Endothelial cell of umbilical vein (primary cell): ENCODE results near the gene P2RX2. TPM values are rescaled to one million over a fixed set of nuclear protein-coding genes. Genes with fewer than 3 reads are reported as not detected.

ENCODE experiments used
- BruUV-seq: library from RNA; stranded (reverse); fragments of 400-500 nt; replicated peaks from 2 replicates; lab custom pipeline; 2021; lab: Mats Ljungman, UMichigan
- CTCF ChIA-PET: fragments of 300-600, 350-600 bp; sonication (Branson Sonifier 250); formaldehyde crosslinking; loops from one replicate; lab custom pipeline; 2021; ENCODE audit warnings: antibody characterized with exemption, inconsistent platforms; lab: Charles Lee
- POLR2A ChIA-PET: fragments of 300-600, 350-600 bp; sonication (Branson Sonifier 250); formaldehyde crosslinking; loops from one replicate; lab custom pipeline; 2021; ENCODE audit warnings: antibody characterized with exemption, inconsistent platforms; lab: Charles Lee
- DNase-seq: peaks from one replicate; pipeline ENCODE4 v3.0.0-alpha.2; 2011; ENCODE audit warnings: low read depth, low spot score
- FAIRE-seq: peaks from 2 replicates; lab custom pipeline; 2011; peaks lifted over from hg19 to GRCh38; lab: Jason Lieb, UNC
- H2AFZ ChIP-seq: 2 replicates; pipeline ENCODE4 v1.6.0; 2012; ENCODE audit warnings: low read depth, low read length, control low read depth, inconsistent platforms
- H3K27ac ChIP-seq: 2 replicates; pipeline ENCODE4 v1.5.1; 2011; ENCODE audit warnings: low read depth, mild to moderate bottlenecking, control low read depth, low read length, moderate library complexity; ENCODE audit not compliant: insufficient read depth
- H3K27me3 ChIP-seq, 2 experiments: 2 replicates each; pipeline versions ENCODE4 v1.6.0 to v1.6.1; 2011; ENCODE audit warnings: low read length in 2 of 2, mixed read lengths in 1 of 2; ENCODE audit not compliant: control insufficient read depth in 2 of 2, insufficient read depth in 2 of 2
- H3K36me3 ChIP-seq, 2 experiments: 2 replicates in 1 of 2; 3 replicates in 1 of 2; pipeline ENCODE4 v1.5.1; 2011; ENCODE audit warnings: low read length in 2 of 2, mild to moderate bottlenecking in 1 of 2, moderate library complexity in 1 of 2; ENCODE audit not compliant: control insufficient read depth in 2 of 2, insufficient read depth in 2 of 2; ENCODE audit errors: extremely low read depth in 1 of 2
- H3K4me1 ChIP-seq: 3 replicates; pipeline ENCODE4 v1.5.1; 2011; ENCODE audit warnings: mild to moderate bottlenecking, low read length; ENCODE audit not compliant: control insufficient read depth, insufficient read depth; ENCODE audit errors: extremely low read depth
- H3K4me2 ChIP-seq: 2 replicates; pipeline ENCODE4 v1.6.1; 2011; ENCODE audit warnings: low read length, control low read depth, mixed read lengths; ENCODE audit not compliant: insufficient read depth
- H3K4me3 ChIP-seq, 3 experiments: fragments of 200-600 bp in 1 of 3; sonication (generic), shearing (Covaris generic) in 1 of 3; replicated peaks in 1 of 3; 2 replicates each; pipeline ENCODE4 v1.5.1; 2011 to 2016; ENCODE audit warnings: control low read depth in 3 of 3, low read length in 3 of 3, mild to moderate bottlenecking in 2 of 3, inconsistent platforms in 1 of 3, low read depth in 1 of 3, moderate library complexity in 1 of 3; ENCODE audit not compliant: insufficient read depth in 1 of 3
- H3K79me2 ChIP-seq: 2 replicates; pipeline ENCODE4 v1.6.0; 2012; ENCODE audit warnings: low read length, inconsistent platforms; ENCODE audit not compliant: control insufficient read depth, insufficient read depth
- H3K9ac ChIP-seq: replicated peaks from 2 replicates; pipeline ENCODE3; 2011; ENCODE audit warnings: low read length, control low read depth; ENCODE audit not compliant: insufficient read depth; ENCODE audit errors: extremely low read depth
- H3K9me1 ChIP-seq: replicated peaks from 3 replicates; pipeline ENCODE4 v1.6.0; 2011; ENCODE audit warnings: mild to moderate bottlenecking, low read length; ENCODE audit not compliant: control insufficient read depth, insufficient read depth; ENCODE audit errors: extremely low read depth
- H3K9me3 ChIP-seq: replicated peaks from 2 replicates; pipeline ENCODE4 v1.5.1; 2012; ENCODE audit warnings: low read length, inconsistent platforms; ENCODE audit not compliant: control insufficient read depth, insufficient read depth
- H4K20me1 ChIP-seq: replicated peaks from 2 replicates; pipeline ENCODE3; 2011; ENCODE audit warnings: mild to moderate bottlenecking, low read length; ENCODE audit not compliant: control insufficient read depth, insufficient read depth; ENCODE audit errors: extremely low read depth
- EZH2 ChIP-seq: IDR thresholded peaks from 2 replicates; pipeline ENCODE4 v1.6.1; 2012; ENCODE audit warnings: borderline replicate concordance, low read depth, mild to moderate bottlenecking, moderate library complexity, low read length, inconsistent platforms; ENCODE audit not compliant: severe bottlenecking
- FOS ChIP-seq: IDR thresholded peaks from 2 replicates; pipeline ENCODE4 v1.6.1; 2011; ENCODE audit warnings: mild to moderate bottlenecking, low read length, moderate library complexity, borderline replicate concordance; ENCODE audit not compliant: insufficient read depth
- GATA2 ChIP-seq: IDR thresholded peaks from 2 replicates; pipeline ENCODE4 v1.7.0; 2011; ENCODE audit warnings: low read depth, mild to moderate bottlenecking, moderate library complexity, mixed read lengths, low read length; ENCODE audit not compliant: insufficient read length, insufficient read depth
- JUN ChIP-seq: IDR thresholded peaks from 2 replicates; pipeline ENCODE4 v1.6.1; 2011; ENCODE audit warnings: borderline replicate concordance, low read depth; ENCODE audit not compliant: insufficient read length, insufficient read depth
- MYC ChIP-seq: IDR thresholded peaks from one replicate; pipeline ENCODE4 v1.6.1; 2011; ENCODE audit warnings: mild to moderate bottlenecking, low read depth, low read length
- POLR2A ChIP-seq: IDR thresholded peaks from 2 replicates; pipeline ENCODE4 v1.6.1; 2012; ENCODE audit warnings: low read depth, mild to moderate bottlenecking, control low read depth, low read length
- POLR2AphosphoS5 ChIP-seq: IDR thresholded peaks from 2 replicates; pipeline ENCODE4 v1.6.1; 2012; ENCODE audit warnings: low read depth, mild to moderate bottlenecking, control low read depth, low read length, moderate library complexity; ENCODE audit not compliant: insufficient read depth
- dilution Hi-C: fragments of 300-500 bp; cut with MboI; formaldehyde crosslinking; loops from one replicate; pipeline ENCODE4 v1.15.0; 2019; ENCODE audit warnings: low sequenced_read_pairs; ENCODE audit not compliant: extremely low pct_ligation_motif_present
- intact Hi-C: fragments of 100-400 bp; cut with micrococcal nuclease; formaldehyde crosslinking; loops from one replicate; pipeline ENCODE4 v1.10.0; 2022
- polyA plus RNA-seq, 4 experiments: library from polyadenylated mRNA; depleted of rRNA in 3 of 4; stranded (reverse) in 3 of 4; unstranded in 1 of 4; fragments of >200 nt; gene quantifications; 2 replicates each; pipeline versions ENCODE4 v1.2.1 to v1.2.3, GENCODE V29; 2011 to 2012; ENCODE audit warnings: missing spikeins in 1 of 4
- total RNA-seq: library from RNA; stranded (reverse); gene quantifications from 2 replicates; pipeline ENCODE4 v1.2.3, GENCODE V29; 2021
- TF ChIP-seq, protein P1 (sequence below), 2 donors: IDR thresholded peaks; 1 replicate in 1 of 2; 2 replicates in 1 of 2; pipeline ENCODE4 v1.5.1; 2011; ENCODE audit warnings: low read length in 2 of 2, mild to moderate bottlenecking in 2 of 2, moderate library complexity in 2 of 2, control low read depth in 1 of 2, inconsistent platforms in 1 of 2, low read depth in 1 of 2; ENCODE audit not compliant: insufficient read depth in 1 of 2; ENCODE audit errors: extremely low read depth in 1 of 2
- TF ChIP-seq, protein P2 (sequence below): IDR thresholded peaks from 2 replicates; pipeline ENCODE4 v1.6.1; 2011; ENCODE audit not compliant: insufficient read depth, insufficient read length

P2RX2 gene
- total and polyA plus RNA-seq, 2 donors (not counting 3 experiments of a cell fraction or from before 2014, with no cell fraction given), result not detected

DNA sequence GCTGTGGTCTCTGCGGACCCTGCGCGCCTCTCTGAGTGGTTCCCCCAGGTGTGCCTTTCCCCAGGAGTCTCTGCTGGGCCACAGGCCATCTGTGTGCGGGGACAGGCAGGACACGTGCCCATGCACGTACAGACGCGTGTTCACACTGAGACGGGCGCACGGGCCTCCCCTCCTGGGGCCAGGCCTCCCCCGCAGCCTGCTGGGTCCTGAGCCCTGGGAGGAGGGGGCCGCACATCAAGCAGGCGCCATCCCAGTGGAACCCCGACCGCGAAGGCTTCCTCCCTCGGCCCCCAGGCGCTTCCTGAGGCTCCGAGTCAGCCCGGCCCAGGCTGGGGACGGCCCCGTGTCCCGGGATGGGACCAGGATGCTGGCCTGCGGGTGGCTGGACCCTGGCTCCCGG, 47.9 kb upstream of the P2RX2 start:
- H3K27me3 ChIP-seq, result no peaks in the 10 kb centered on the region
- ChIA-PET CTCF (no interaction called here), POLR2A (no interaction called here)
- TF ChIP-seq POLR2AphosphoS5 (no peak), POLR2A (no peak), FOS (no peak), GATA2 (no peak), JUN (no peak)
- TSS peak; percentile 16 for BruUV-seq
- H2AFZ ChIP-seq, result no peak overlapping the region
- H3K9ac ChIP-seq, result no peak overlapping the region
- peaks cover 13% of the 10 kb centered on the region for H3K79me2 ChIP-seq
- H3K27ac ChIP-seq, result no peak overlapping the region
- no peaks in the 10 kb centered on the region for H4K20me1 ChIP-seq
- no peaks in the 10 kb centered on the region for H3K9me3 ChIP-seq
- H3K4me3 ChIP-seq, result no peak overlapping the region
- no peaks in the 10 kb centered on the region for H3K9me1 ChIP-seq
- dilution Hi-C loops, result no loop called here
- intact Hi-C loops, result no loop called here
- H3K4me1 ChIP-seq, result no peaks in the 10 kb centered on the region
- no peak for FAIRE-seq
- H3K36me3 ChIP-seq, result peaks cover 2 to 19% of the 10 kb centered on the region in 2 experiments
- H3K4me2 ChIP-seq, result no peak overlapping the region
- no peak for DNase-seq

DNA sequence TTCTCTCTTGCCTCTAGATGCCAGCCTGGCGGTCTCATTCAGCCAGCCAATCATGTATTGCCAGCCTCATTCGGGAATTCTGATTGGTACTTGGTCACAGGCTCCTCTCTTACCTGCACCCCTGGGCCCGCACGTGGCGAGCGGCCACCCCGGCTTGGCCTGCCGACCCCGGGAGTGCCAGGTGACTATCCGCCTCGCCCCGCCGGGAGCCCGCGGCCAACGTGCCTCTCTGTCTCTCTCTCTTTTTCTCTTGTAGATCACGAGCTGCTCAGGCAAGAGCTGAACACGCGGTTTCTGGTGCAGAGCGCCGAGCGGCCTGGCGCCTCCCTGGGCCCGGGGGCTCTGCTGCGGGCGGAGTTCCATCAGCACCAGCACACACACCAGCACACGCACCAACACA, 47.5 kb upstream of the P2RX2 start:
- dilution Hi-C loops (no loop called here), intact Hi-C loops (no loop called here)
- Histone ChIP-seq H3K36me3 (peaks cover 2 to 21% of the 10 kb centered on the region in 2 experiments), H3K9me3 (no peaks in the 10 kb centered on the region), H2AFZ (no peak overlapping the region), H3K4me1 (no peaks in the 10 kb centered on the region), H3K27me3 (no peaks in the 10 kb centered on the region), H3K27ac (no peak overlapping the region), H4K20me1 (no peaks in the 10 kb centered on the region), H3K79me2 (peaks cover 9% of the 10 kb centered on the region), H3K4me2 (no peak overlapping the region), H3K4me3 (no peak overlapping the region), H3K9ac (no peak overlapping the region), H3K9me1 (no peaks in the 10 kb centered on the region)
- CTCF ChIA-PET, result no interaction called here
- FAIRE-seq, result no peak
- POLR2A ChIA-PET, result no interaction called here
- TF ChIP-seq MYC (no peak), POLR2A (no peak), FOS (no peak), GATA2 (no peak), POLR2AphosphoS5 (no peak), EZH2 (no peak), JUN (no peak)
- TF ChIP-seq, protein P1, sequence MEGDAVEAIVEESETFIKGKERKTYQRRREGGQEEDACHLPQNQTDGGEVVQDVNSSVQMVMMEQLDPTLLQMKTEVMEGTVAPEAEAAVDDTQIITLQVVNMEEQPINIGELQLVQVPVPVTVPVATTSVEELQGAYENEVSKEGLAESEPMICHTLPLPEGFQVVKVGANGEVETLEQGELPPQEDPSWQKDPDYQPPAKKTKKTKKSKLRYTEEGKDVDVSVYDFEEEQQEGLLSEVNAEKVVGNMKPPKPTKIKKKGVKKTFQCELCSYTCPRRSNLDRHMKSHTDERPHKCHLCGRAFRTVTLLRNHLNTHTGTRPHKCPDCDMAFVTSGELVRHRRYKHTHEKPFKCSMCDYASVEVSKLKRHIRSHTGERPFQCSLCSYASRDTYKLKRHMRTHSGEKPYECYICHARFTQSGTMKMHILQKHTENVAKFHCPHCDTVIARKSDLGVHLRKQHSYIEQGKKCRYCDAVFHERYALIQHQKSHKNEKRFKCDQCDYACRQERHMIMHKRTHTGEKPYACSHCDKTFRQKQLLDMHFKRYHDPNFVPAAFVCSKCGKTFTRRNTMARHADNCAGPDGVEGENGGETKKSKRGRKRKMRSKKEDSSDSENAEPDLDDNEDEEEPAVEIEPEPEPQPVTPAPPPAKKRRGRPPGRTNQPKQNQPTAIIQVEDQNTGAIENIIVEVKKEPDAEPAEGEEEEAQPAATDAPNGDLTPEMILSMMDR (IDR thresholded peaks at IDR 0.05; ENCODE audit: extremely low read depth in 1 of 2, insufficient read depth in 1 of 2, low read depth in 1 of 2, low read length in 2 of 2), result no peak
- TF ChIP-seq, protein P2, sequence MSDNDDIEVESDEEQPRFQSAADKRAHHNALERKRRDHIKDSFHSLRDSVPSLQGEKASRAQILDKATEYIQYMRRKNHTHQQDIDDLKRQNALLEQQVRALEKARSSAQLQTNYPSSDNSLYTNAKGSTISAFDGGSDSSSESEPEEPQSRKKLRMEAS, result no peak
- DNase-seq, result no peak
- BruUV-seq, result no TSS peak
